ENCODE results near the gene TTYH3. TPM values are rescaled to one million over a fixed set of nuclear protein-coding genes. Genes with fewer than 3 reads are reported as not detected.

Gene TTYH3
- total RNA-seq, 1 experiment from 2014 or later, result 178 TPM

- Mint-ChIP-seq H3K9me3 (no peaks in the 10 kb centered on the region), H3K36me3 (peaks cover 5% of the 10 kb centered on the region; the same call in 1 of the 2 replicates), H3K4me3 (no peak overlapping the region), H3K27ac (no peak overlapping the region), H3K27me3 (ENCODE audit: low read depth) (no peaks in the 10 kb centered on the region), H3K4me1 (peaks cover 8% of the 10 kb centered on the region)
- POLR2A ChIA-PET, result no interaction called here
- CTCF ChIA-PET, result interaction anchor here (0.7 to 8.9 kb wide), 34 partner anchors 9 to 257 kb away, joined by 3 to 102 read pairs (median 8); partner anchors contain the start of gene AMZ1
- TF ChIP-seq ATF6 (CRISPR knock-in tag; IDR thresholded peaks at IDR 0.05), result no peak
- TF ChIP-seq USF1 (CRISPR knock-in tag; IDR thresholded peaks at IDR 0.05), result no peak
- no peak for TF ChIP-seq FOXK1 (CRISPR knock-in tag; IDR thresholded peaks at IDR 0.05)
- TF ChIP-seq OVOL2 (CRISPR knock-in tag; IDR thresholded peaks at IDR 0.05; ENCODE audit: borderline replicate concordance), result no peak
- TF ChIP-seq TCF7 (CRISPR knock-in tag; IDR thresholded peaks at IDR 0.05; ENCODE audit: low read depth), result no peak
- no peak for TF ChIP-seq RORB (CRISPR knock-in tag; IDR thresholded peaks at IDR 0.05)
- TF ChIP-seq USF2 (CRISPR knock-in tag; IDR thresholded peaks at IDR 0.05), result no peak
- TF ChIP-seq GRHL2 (CRISPR knock-in tag; IDR thresholded peaks at IDR 0.05; ENCODE audit: insufficient replicate concordance, severe bottlenecking), result no peak
- no peak for TF ChIP-seq SMAD3 (CRISPR knock-in tag; IDR thresholded peaks at IDR 0.05; ENCODE audit: borderline replicate concordance)
- TF ChIP-seq E2F1 (CRISPR knock-in tag; IDR thresholded peaks at IDR 0.05), result no peak
- no peak for TF ChIP-seq ATF1 (CRISPR knock-in tag; IDR thresholded peaks at IDR 0.05)
- TF ChIP-seq HMGXB4 (CRISPR knock-in tag; IDR thresholded peaks at IDR 0.05), result no peak
- TF ChIP-seq GTF2I (CRISPR knock-in tag; conservative IDR thresholded peaks at IDR 0.05), result no peak
- no peak for TF ChIP-seq NR2C2 (CRISPR knock-in tag; IDR thresholded peaks at IDR 0.05)
- no peak for TF ChIP-seq ARID4B (CRISPR knock-in tag; IDR thresholded peaks at IDR 0.05; ENCODE audit: borderline replicate concordance)
- ATAC-seq (no peak), DNase-seq (ENCODE audit: low spot score) (no peak)
These were observed 76.9 kb downstream of the TTYH3 start for GRCh38 chr7:2708547-2709310.
